Thyroid gland (tissue), 4 donors: ENCODE measurements around the gene KIRREL3.

Experiments used
- CTCF ChIP-seq, 6 experiments: fragments of 200-600 bp in 3 of 6; fragments of 450-650 bp in 3 of 6; sonication (generic) in 3 of 6; IDR thresholded peaks; one replicate each; pipeline ENCODE4 v1.5.1; 2016 to 2019; ENCODE audit warnings: antibody characterized with exemption in 6 of 6, mild to moderate bottlenecking in 2 of 6, inconsistent platforms in 1 of 6, moderate library complexity in 1 of 6
- POLR2A ChIP-seq, 2 donors: fragments of 450-650 bp; IDR thresholded peaks; one replicate each; pipeline ENCODE4 v1.6.1; 2017; ENCODE audit warnings: antibody characterized with exemption in 2 of 2, mild to moderate bottlenecking in 2 of 2, moderate library complexity in 1 of 2

DNA sequence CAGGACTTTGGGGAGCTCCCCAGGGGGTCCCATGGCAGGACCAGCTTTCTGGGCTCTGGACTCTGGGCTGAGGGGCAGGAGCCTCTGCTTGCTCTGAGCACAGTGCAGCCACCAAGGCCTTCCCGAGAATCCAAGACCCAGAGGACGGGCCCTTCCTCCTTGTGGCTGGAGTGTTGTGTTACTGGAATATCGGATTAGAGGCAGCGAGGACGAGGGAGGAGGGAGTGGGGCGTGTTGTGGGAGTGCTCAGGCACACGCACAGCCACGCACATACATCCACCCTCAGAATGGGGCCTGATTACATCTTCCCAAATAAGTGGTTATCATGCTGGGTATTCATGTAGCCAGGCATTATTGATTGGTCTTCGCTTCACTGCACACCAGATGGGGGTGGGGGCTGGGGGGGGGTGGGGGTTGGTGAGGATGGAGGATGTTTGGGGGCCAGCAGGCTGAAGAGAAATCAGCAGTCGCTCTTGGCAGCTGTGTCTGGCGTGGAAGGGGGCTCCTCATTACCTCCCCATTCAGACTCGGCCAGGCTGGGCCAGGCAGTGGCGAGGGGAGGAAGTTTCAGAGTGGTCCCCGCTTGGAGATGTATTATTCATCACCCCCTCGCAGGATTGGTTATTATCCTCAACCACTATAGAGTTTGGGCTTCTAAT lies 524.2 kb downstream of the KIRREL3 start:
- TF ChIP-seq CTCF (IDR thresholded peaks at IDR 0.05) (no peak), POLR2A (IDR thresholded peaks at IDR 0.05) (no peak)
